Middle frontal gyrus (tissue), 1 donor: ENCODE data around the gene AP1M2.
A peak's percentile ranks its signal among the peaks of the same experiment; 100 is the strongest.

ENCODE experiments used
- DNase-seq: peaks from one replicate; pipeline ENCODE4 v3.0.0-alpha.2; 2015; ENCODE audit warnings: low spot score; ENCODE audit errors: extremely low spot score

AP1M2 gene

GRCh38 chr19:10587022-10587838, at the start of gene AP1M2:
Gene AP1M2, minus strand, starts transcription at chr19:10587312. Its CDS starts 81 bp downstream, at chr19:10587231.
- DNase-seq, result no peak

- no peak for DNase-seq
Measured at GRCh38 chr19:10636304-10636972, 49.3 kb upstream of the AP1M2 start.

- DNase-seq, result no peak
Measured at GRCh38 chr19:10634963-10635362, 47.9 kb upstream of the AP1M2 start.

GRCh38 chr19:10634430-10634829, 47.3 kb upstream of the AP1M2 start:
- no peak for DNase-seq

GRCh38 chr19:10631874-10632273, 44.8 kb upstream of the AP1M2 start:
- no peak for DNase-seq

GRCh38 chr19:10625762-10626138, 38.6 kb upstream of the AP1M2 start:
- no peak for DNase-seq

GRCh38 chr19:10625003-10625761, 38.1 kb upstream of the AP1M2 start, which contains the start of gene SLC44A2:
Gene SLC44A2, plus strand, starts transcription at chr19:10625553. Its CDS starts 81 bp downstream, at chr19:10625634.
- peak; percentile 37 for DNase-seq

GRCh38 chr19:10624585-10624984, 37.5 kb upstream of the AP1M2 start:
- no peak for DNase-seq

- DNase-seq, result no peak
Measured at GRCh38 chr19:10621966-10622365, 34.9 kb upstream of the AP1M2 start.

GRCh38 chr19:10620786-10621185, 33.7 kb upstream of the AP1M2 start:
- DNase-seq, result no peak

- DNase-seq, result no peak
Measured at GRCh38 chr19:10618846-10619245, 31.7 kb upstream of the AP1M2 start.

GRCh38 chr19:10617409-10618121, 30.5 kb upstream of the AP1M2 start:
- no peak for DNase-seq

GRCh38 chr19:10615429-10616023, 28.4 kb upstream of the AP1M2 start:
- no peak for DNase-seq

- DNase-seq, result no peak
Measured at GRCh38 chr19:10612499-10613119, 25.5 kb upstream of the AP1M2 start.

- no peak for DNase-seq
Measured at GRCh38 chr19:10611907-10612306, 24.8 kb upstream of the AP1M2 start.

- no peak for DNase-seq
Measured at GRCh38 chr19:10604460-10604980, 17.4 kb upstream of the AP1M2 start.

- no peak for DNase-seq
Measured at GRCh38 chr19:10603873-10604459, 16.9 kb upstream of the AP1M2 start.

GRCh38 chr19:10603084-10603872, 16.2 kb upstream of the AP1M2 start:
- no peak for DNase-seq
